Astrocyte (in vitro differentiated cells and primary cell): ENCODE data around the gene IQSEC3. TPM values are rescaled to one million over a fixed set of nuclear protein-coding genes. Genes with fewer than 3 reads are reported as not detected.

Experiments
- DNase-seq: peaks from one replicate; pipeline ENCODE4 v3.0.0-alpha.2; 2010; ENCODE audit warnings: low read depth
- FAIRE-seq: peaks from 2 replicates; lab custom pipeline; 2011; peaks lifted over from hg19 to GRCh38; lab: Jason Lieb, UNC
- H2AFZ ChIP-seq: 2 replicates; pipeline ENCODE4 v1.6.0; 2012; ENCODE audit warnings: low read depth, low read length, inconsistent platforms
- H3K27ac ChIP-seq: 2 replicates; pipeline ENCODE4 v1.5.1; 2011; ENCODE audit warnings: low read depth, low read length, inconsistent platforms
- H3K27me3 ChIP-seq: 2 replicates; pipeline ENCODE4 v1.6.0; 2011; ENCODE audit warnings: low read length, inconsistent platforms; ENCODE audit not compliant: insufficient read depth
- H3K36me3 ChIP-seq: 2 replicates; pipeline ENCODE4 v1.5.1; 2011; ENCODE audit warnings: low read length, inconsistent platforms; ENCODE audit not compliant: insufficient read depth
- H3K4me1 ChIP-seq: 2 replicates; pipeline ENCODE4 v1.5.1; 2011; ENCODE audit warnings: low read length, inconsistent platforms; ENCODE audit not compliant: insufficient read depth
- H3K4me2 ChIP-seq: 2 replicates; pipeline ENCODE4 v1.6.0; 2012; ENCODE audit warnings: low read length, inconsistent platforms
- H3K4me3 ChIP-seq: 2 replicates; pipeline ENCODE4 v1.5.1; 2011; ENCODE audit warnings: low read depth, mild to moderate bottlenecking, low read length, inconsistent platforms; ENCODE audit not compliant: insufficient read depth
- H3K79me2 ChIP-seq: 2 replicates; pipeline ENCODE4 v1.6.0; 2012; ENCODE audit warnings: mild to moderate bottlenecking, low read length, inconsistent platforms; ENCODE audit not compliant: insufficient read depth
- H3K9ac ChIP-seq: 2 replicates; pipeline ENCODE4 v1.6.0; 2012; ENCODE audit warnings: mild to moderate bottlenecking, low read length, inconsistent platforms
- H3K9me3 ChIP-seq: 2 replicates; pipeline ENCODE4 v1.5.1; 2012; ENCODE audit warnings: low read depth, mild to moderate bottlenecking, low read length, inconsistent platforms; ENCODE audit not compliant: insufficient read depth
- H4K20me1 ChIP-seq: 2 replicates; pipeline ENCODE4 v1.6.0; 2012; ENCODE audit warnings: low read length, inconsistent platforms; ENCODE audit not compliant: insufficient read depth
- H3K27ac Mint-ChIP-seq: one replicate; pipeline ENCODE4 v1.8.0; 2021; ENCODE audit warnings: mild to moderate bottlenecking, mixed read lengths; ENCODE audit not compliant: unreplicated experiment
- H3K27me3 Mint-ChIP-seq: one replicate; pipeline ENCODE4 v1.8.0; 2021; ENCODE audit warnings: low read depth, mixed read lengths; ENCODE audit not compliant: unreplicated experiment
- H3K36me3 Mint-ChIP-seq: one replicate; pipeline ENCODE4 v1.8.0; 2021; ENCODE audit warnings: low read depth, mixed read lengths; ENCODE audit not compliant: unreplicated experiment
- H3K4me1 Mint-ChIP-seq: one replicate; pipeline ENCODE4 v1.8.0; 2021; ENCODE audit warnings: low read depth, mixed read lengths; ENCODE audit not compliant: unreplicated experiment
- H3K4me3 Mint-ChIP-seq: one replicate; pipeline ENCODE4 v1.8.0; 2021; ENCODE audit warnings: mild to moderate bottlenecking, moderate library complexity, mixed read lengths; ENCODE audit not compliant: unreplicated experiment
- H3K9me3 Mint-ChIP-seq: one replicate; pipeline ENCODE4 v1.8.0; 2021; ENCODE audit warnings: mild to moderate bottlenecking, mixed read lengths; ENCODE audit not compliant: unreplicated experiment
- CTCF ChIP-seq: IDR thresholded peaks from 2 replicates; pipeline ENCODE4 v1.5.1; 2011; ENCODE audit warnings: low read depth, mild to moderate bottlenecking, inconsistent platforms, low read length, moderate library complexity; ENCODE audit not compliant: insufficient read depth
- EZH2 ChIP-seq: IDR thresholded peaks from 2 replicates; pipeline ENCODE4 v1.6.1; 2012; ENCODE audit warnings: mild to moderate bottlenecking, low read length, inconsistent platforms; ENCODE audit not compliant: insufficient read depth
- total RNA-seq: library from RNA; stranded (reverse); gene quantifications from 2 replicates; pipeline ENCODE4 v1.2.1, GENCODE V29; 2021

The IQSEC3 gene
- total RNA-seq, 1 donor from 2014 or later: 0.34 TPM

- Mint-ChIP-seq H3K36me3 (no peaks in the 10 kb centered on the region), H3K4me1 (peaks cover 11% of the 10 kb centered on the region), H3K4me3 (no peak overlapping the region), H3K9me3 (peaks cover 3% of the 10 kb centered on the region), H3K27ac (no peak overlapping the region), H3K27me3 (peaks cover 68% of the 10 kb centered on the region)
- no peak overlapping the region for H3K4me2 ChIP-seq
- H3K79me2 ChIP-seq: no peaks in the 10 kb centered on the region
- peaks cover 3% of the 10 kb centered on the region for H3K9me3 ChIP-seq
- FAIRE-seq: no peak
- TF ChIP-seq CTCF (no peak), EZH2 (no peak)
- no peak for DNase-seq
- no peak overlapping the region for H2AFZ ChIP-seq
- H3K36me3 ChIP-seq: no peaks in the 10 kb centered on the region
- H3K27ac ChIP-seq: no peak overlapping the region
- H3K4me1 ChIP-seq: no peaks in the 10 kb centered on the region
- no peak overlapping the region for H3K9ac ChIP-seq
- H3K4me3 ChIP-seq: no peak overlapping the region
- peaks cover 8% of the 10 kb centered on the region for H3K27me3 ChIP-seq
- no peaks in the 10 kb centered on the region for H4K20me1 ChIP-seq
Measured at GRCh38 chr12:129001-129400, 62.4 kb downstream of the IQSEC3 start.

- TF ChIP-seq CTCF (no peak), EZH2 (no peak)
- Histone ChIP-seq H2AFZ (no peak overlapping the region), H3K27me3 (peaks cover 8% of the 10 kb centered on the region), H3K36me3 (no peaks in the 10 kb centered on the region), H3K4me1 (no peaks in the 10 kb centered on the region), H3K9ac (no peak overlapping the region), H4K20me1 (no peaks in the 10 kb centered on the region), H3K4me3 (no peak overlapping the region), H3K27ac (no peak overlapping the region), H3K9me3 (peaks cover 3% of the 10 kb centered on the region), H3K4me2 (no peak overlapping the region), H3K79me2 (no peaks in the 10 kb centered on the region)
- no peak overlapping the region for H3K4me3 Mint-ChIP-seq
- H3K27ac Mint-ChIP-seq: no peak overlapping the region
- H3K27me3 Mint-ChIP-seq: peaks cover 62% of the 10 kb centered on the region
- DNase-seq (no peak), FAIRE-seq (no peak)
- peaks cover 11% of the 10 kb centered on the region for H3K4me1 Mint-ChIP-seq
- H3K36me3 Mint-ChIP-seq: no peaks in the 10 kb centered on the region
- H3K9me3 Mint-ChIP-seq: peaks cover 3% of the 10 kb centered on the region
Measured at GRCh38 chr12:130519-130918, 64.0 kb downstream of the IQSEC3 start.

- no peak overlapping the region for H3K9ac ChIP-seq
- Mint-ChIP-seq H3K4me3 (no peak overlapping the region), H3K27me3 (peaks cover 66% of the 10 kb centered on the region)
Measured at GRCh38 chr12:131008-131407, 64.4 kb downstream of the IQSEC3 start.

More at GRCh38 chr12:131008-131407, 64.4 kb downstream of the IQSEC3 start:
- peaks cover 3% of the 10 kb centered on the region for H3K9me3 Mint-ChIP-seq
- no peaks in the 10 kb centered on the region for H4K20me1 ChIP-seq
- FAIRE-seq: no peak
- H3K36me3 ChIP-seq: no peaks in the 10 kb centered on the region
- H3K36me3 Mint-ChIP-seq: peaks cover 3% of the 10 kb centered on the region
- no peaks in the 10 kb centered on the region for H3K79me2 ChIP-seq
- no peak overlapping the region for H3K4me2 ChIP-seq
- no peak for DNase-seq
- no peak overlapping the region for H3K4me3 ChIP-seq
- peaks cover 3% of the 10 kb centered on the region for H3K9me3 ChIP-seq
- no peaks in the 10 kb centered on the region for H3K4me1 ChIP-seq
- H3K27me3 ChIP-seq: peaks cover 11% of the 10 kb centered on the region
- H3K4me1 Mint-ChIP-seq: peaks cover 11% of the 10 kb centered on the region
- H2AFZ ChIP-seq: no peak overlapping the region
- TF ChIP-seq EZH2: no peak
- H3K27ac ChIP-seq: no peak overlapping the region
- no peak overlapping the region for H3K27ac Mint-ChIP-seq
